IMR-90 (cell line): ENCODE measurements around the gene SETD6. TPM values are rescaled to one million over a fixed set of nuclear protein-coding genes. Genes with fewer than 3 reads are reported as not detected.

Experiments
- ATAC-seq: fragments of 200-7000 bp; cut with Tn5 transposase; 2 replicates; pipeline ENCODE4 v1.9.1; 2020; ENCODE audit warnings: low read depth, mild to moderate bottlenecking, moderate library complexity
- Bru-seq: library from RNA; stranded (reverse); fragments of 400-500 nt; gene quantifications from one replicate; lab custom pipeline; 2021; lab: Mats Ljungman, UMichigan
- BruChase-seq, 2 experiments: library from RNA; stranded (reverse); fragments of 400-500 nt; gene quantifications; one replicate each; lab custom pipeline; 2021; lab: Mats Ljungman, UMichigan
- BruUV-seq: library from RNA; stranded (reverse); fragments of 400-500 nt; replicated peaks from 2 replicates; lab custom pipeline; 2021; lab: Mats Ljungman, UMichigan
- CTCF ChIA-PET: fragments of 300-600 bp; formaldehyde crosslinking; extraction: SDS; loops from one replicate; lab custom pipeline; 2021; ENCODE audit warnings: antibody characterized with exemption; lab: Yijun Ruan, JAX
- POLR2A ChIA-PET: fragments of 300-600 bp; sonication (Branson Sonifier 250); formaldehyde crosslinking; loops from one replicate; lab custom pipeline; 2022; ENCODE audit warnings: antibody characterized with exemption; ENCODE audit not compliant: unreplicated experiment; lab: Charles Lee
- DNase-seq: peaks from one replicate; pipeline ENCODE4 v3.0.0; 2013
- H2AFZ ChIP-seq: replicated peaks from 2 replicates; pipeline ENCODE3; 2013; ENCODE audit warnings: low read length, mild to moderate bottlenecking; ENCODE audit not compliant: poor library complexity
- H2AK5ac ChIP-seq: 2 replicates; pipeline ENCODE4 v1.6.1; 2013; ENCODE audit warnings: low read depth, low read length, inconsistent platforms
- H2AK9ac ChIP-seq: replicated peaks from 2 replicates; pipeline ENCODE3; 2013; ENCODE audit warnings: mild to moderate bottlenecking, low read depth, low read length, moderate library complexity; ENCODE audit not compliant: poor library complexity
- H2BK120ac ChIP-seq: 2 replicates; pipeline ENCODE4 v1.6.1; 2013; ENCODE audit warnings: low read depth, low read length, inconsistent platforms
- H2BK15ac ChIP-seq: 3 replicates; pipeline ENCODE4 v1.6.1; 2013; ENCODE audit warnings: low read depth, low read length, inconsistent platforms
- H2BK20ac ChIP-seq: 2 replicates; pipeline ENCODE4 v1.6.1; 2013; ENCODE audit warnings: low read depth, mild to moderate bottlenecking, inconsistent platforms, low read length, moderate library complexity
- H2BK5ac ChIP-seq: 2 replicates; pipeline ENCODE4 v1.6.1; 2013; ENCODE audit warnings: mild to moderate bottlenecking, low read depth, low read length, inconsistent platforms; ENCODE audit not compliant: poor library complexity, severe bottlenecking
- H3K14ac ChIP-seq: replicated peaks from 2 replicates; pipeline ENCODE4 v1.6.1; 2013; ENCODE audit warnings: low read depth, low read length, inconsistent platforms
- H3K18ac ChIP-seq: 2 replicates; pipeline ENCODE4 v1.6.1; 2013; ENCODE audit warnings: low read depth, low read length, control low read depth
- H3K23ac ChIP-seq: 2 replicates; pipeline ENCODE4 v1.6.1; 2013; ENCODE audit warnings: low read depth, low read length, inconsistent platforms
- H3K27ac ChIP-seq: 2 replicates; pipeline ENCODE4 v1.5.1; 2013; ENCODE audit warnings: mild to moderate bottlenecking, control low read depth, low read length; ENCODE audit not compliant: insufficient read depth
- H3K27me3 ChIP-seq: 2 replicates; pipeline ENCODE4 v1.6.1; 2013; ENCODE audit warnings: low read length; ENCODE audit not compliant: control insufficient read depth, insufficient read depth
- H3K36me3 ChIP-seq: 2 replicates; pipeline ENCODE4 v1.6.1; 2013; ENCODE audit warnings: low read length, mixed read lengths; ENCODE audit not compliant: control insufficient read depth, insufficient read depth
- H3K4ac ChIP-seq: 2 replicates; pipeline ENCODE4 v1.6.1; 2013; ENCODE audit warnings: low read depth, low read length, inconsistent platforms
- H3K4me1 ChIP-seq: 2 replicates; pipeline ENCODE4 v1.6.1; 2013; ENCODE audit warnings: low read length, mixed read lengths; ENCODE audit not compliant: control insufficient read depth, insufficient read depth
- H3K4me2 ChIP-seq: 2 replicates; pipeline ENCODE4 v1.6.1; 2013; ENCODE audit warnings: low read depth, mild to moderate bottlenecking, control low read depth, low read length, moderate library complexity
- H3K4me3 ChIP-seq: 2 replicates; pipeline ENCODE4 v1.5.1; 2013; ENCODE audit warnings: low read depth, mild to moderate bottlenecking, control low read depth, low read length, moderate library complexity; ENCODE audit not compliant: insufficient read depth
- H3K56ac ChIP-seq: 2 replicates; pipeline ENCODE4 v1.6.1; 2013; ENCODE audit warnings: low read length, inconsistent platforms; ENCODE audit not compliant: insufficient read depth; ENCODE audit errors: extremely low read depth
- H3K79me1 ChIP-seq, 2 experiments: 2 replicates each; pipeline ENCODE4 v1.6.1; 2013; ENCODE audit warnings: low read length in 2 of 2, inconsistent platforms in 1 of 2, low read depth in 1 of 2
- H3K9ac ChIP-seq: 2 replicates; pipeline ENCODE4 v1.6.1; 2013; ENCODE audit warnings: low read depth, low read length, control low read depth
- H3K9me1 ChIP-seq: 2 replicates; pipeline ENCODE4 v1.6.1; 2013; ENCODE audit warnings: low read length, inconsistent platforms; ENCODE audit not compliant: insufficient read depth
- H3K9me3 ChIP-seq: 2 replicates; pipeline ENCODE4 v1.6.1; 2013; ENCODE audit warnings: low read length; ENCODE audit not compliant: control insufficient read depth, insufficient read depth
- H4K20me1 ChIP-seq: 2 replicates; pipeline ENCODE4 v1.6.1; 2013; ENCODE audit warnings: low read length, inconsistent platforms; ENCODE audit not compliant: insufficient read depth
- H4K5ac ChIP-seq: 2 replicates; pipeline ENCODE4 v1.6.1; 2013; ENCODE audit warnings: mild to moderate bottlenecking, low read depth, low read length, control low read depth
- H4K8ac ChIP-seq, 2 experiments: 2 replicates each; pipeline ENCODE4 v1.6.1; 2013; ENCODE audit warnings: low read depth in 2 of 2, low read length in 2 of 2, control low read depth in 1 of 2, inconsistent platforms in 1 of 2
- H4K91ac ChIP-seq: 2 replicates; pipeline ENCODE4 v1.6.1; 2013; ENCODE audit warnings: low read depth, low read length, inconsistent platforms; ENCODE audit not compliant: insufficient read depth
- BHLHE40 ChIP-seq: fragments of 150-350 bp; IDR thresholded peaks from 2 replicates; pipeline ENCODE4 v1.6.1; 2016; ENCODE audit warnings: mild to moderate bottlenecking, low read depth, low read length
- CEBPB ChIP-seq: IDR thresholded peaks from 2 replicates; pipeline ENCODE4 v1.6.1; 2012; ENCODE audit warnings: low read depth, low read length, improper control_type of control experiment
- CHD1 ChIP-seq: IDR thresholded peaks from 2 replicates; pipeline ENCODE4 v1.6.1; 2012; ENCODE audit warnings: low read depth, low read length, improper control_type of control experiment
- FOS ChIP-seq: fragments of 150-350 bp; IDR thresholded peaks from 2 replicates; pipeline ENCODE4 v1.6.1; 2016; ENCODE audit warnings: low read depth, low read length
- MAFK ChIP-seq: IDR thresholded peaks from 2 replicates; pipeline ENCODE4 v1.6.1; 2012; ENCODE audit warnings: low read depth, low read length, improper control_type of control experiment
- MAZ ChIP-seq: IDR thresholded peaks from 2 replicates; pipeline ENCODE4 v1.6.1; 2012; ENCODE audit warnings: low read depth, mild to moderate bottlenecking, low read length, improper control_type of control experiment, moderate library complexity, borderline replicate concordance
- MXI1 ChIP-seq: IDR thresholded peaks from 2 replicates; pipeline ENCODE4 v1.6.1; 2012; ENCODE audit warnings: low read depth, mild to moderate bottlenecking, low read length, moderate library complexity, borderline replicate concordance
- NFE2L2 ChIP-seq: fragments of 150-350 bp; IDR thresholded peaks from 2 replicates; pipeline ENCODE4 v1.6.1; 2016; ENCODE audit warnings: low read depth, mild to moderate bottlenecking, low read length
- POLR2A ChIP-seq: IDR thresholded peaks from 2 replicates; pipeline ENCODE4 v1.6.1; 2012; ENCODE audit warnings: mild to moderate bottlenecking, low read depth, low read length
- RCOR1 ChIP-seq: IDR thresholded peaks from 2 replicates; pipeline ENCODE4 v1.6.1; 2012; ENCODE audit warnings: mild to moderate bottlenecking, low read length, improper control_type of control experiment; ENCODE audit not compliant: insufficient replicate concordance
- RFX5 ChIP-seq: IDR thresholded peaks from 2 replicates; pipeline ENCODE4 v1.8.0; 2012; ENCODE audit warnings: low read depth, mild to moderate bottlenecking, low read length, moderate library complexity
- SMC3 ChIP-seq: fragments of 150-350 bp; IDR thresholded peaks from 2 replicates; pipeline ENCODE4 v1.6.1; 2016; ENCODE audit warnings: low read depth, mild to moderate bottlenecking, antibody characterized with exemption, low read length, moderate library complexity
- USF2 ChIP-seq: fragments of 150-350 bp; IDR thresholded peaks from 2 replicates; pipeline ENCODE4 v1.6.1; 2017; ENCODE audit warnings: mild to moderate bottlenecking, antibody characterized with exemption, low read length, low read depth
- WGBS, 2 experiments: methylation state at CpG; one replicate each; pipeline versions ENCODE4 v1.1.5 to v1.1.7; 2013; ENCODE audit warnings: missing lambda C conversion rate in 2 of 2; ENCODE audit not compliant: insufficient read length in 1 of 2; ENCODE audit errors: extremely low coverage in 2 of 2; 5-methylcytosine and 5-hydroxymethylcytosine counted together
- dilution Hi-C: fragments of 300-500 bp; cut with HindIII; formaldehyde crosslinking; loops from one replicate; pipeline ENCODE4 v1.14.3; 2018; ENCODE audit warnings: low sequenced_read_pairs; ENCODE audit not compliant: unreplicated experiment
- in situ Hi-C: fragments of 300-500 bp; cut with MboI; formaldehyde crosslinking; loops from 3 replicates; pipeline ENCODE4 v1.14.3; 2019; ENCODE audit warnings: low sequenced_read_pairs, inconsistent platforms, mixed read lengths
- intact Hi-C: fragments of 100-400 bp; cut with micrococcal nuclease; formaldehyde crosslinking; loops from 2 replicates; pipeline ENCODE4 v1.10.0; 2022
- long read RNA-seq: library from polyadenylated mRNA; unstranded; transcript quantifications from one replicate; pipeline ENCODE4 v2.0.0, GENCODE V29; 2021; ENCODE audit not compliant: unreplicated experiment
- polyA plus RNA-seq, 3 experiments: library from polyadenylated mRNA; depleted of rRNA; stranded (reverse); fragments of >200 nt; gene quantifications; 2 replicates each; pipeline ENCODE4 v1.2.3, GENCODE V29; 2012; ENCODE audit warnings: low replicate concordance in 1 of 3
- total RNA-seq: library from RNA; depleted of rRNA; stranded (reverse); fragments of >200 nt; gene quantifications from 2 replicates; pipeline ENCODE4 v1.2.3, GENCODE V29; 2012; rRNA removed

Gene SETD6
- 3.2 and 3.3 TPM in 2 replicates for total RNA-seq
- polyA plus RNA-seq (2012; rRNA removed) = 5.2 and 6.4 TPM in 2 replicates
- 5.8 and 11.1 TPM in 2 replicates for polyA plus RNA-seq (2012; cell fraction: cytosol; rRNA removed)
- polyA plus RNA-seq (2012; cell fraction: nucleus; rRNA removed; ENCODE audit: low replicate concordance) = 29.2 and 50.2 TPM in 2 replicates
- percentile 53 among the genes with signal in this experiment for Bru-seq, nascent RNA
- percentile 57 among the genes with signal in this experiment for BruChase-seq, experiment 1, labeled RNA remaining after a 6-hour chase
- percentile 67 among the genes with signal in this experiment for BruChase-seq, experiment 2, labeled RNA remaining after a 2-hour chase
- long read RNA-seq, partial matches to known transcripts = 1 of 9 reads
- long read RNA-seq, other reads (novel, unspliced or antisense) = 5 of 9 reads

DNA sequence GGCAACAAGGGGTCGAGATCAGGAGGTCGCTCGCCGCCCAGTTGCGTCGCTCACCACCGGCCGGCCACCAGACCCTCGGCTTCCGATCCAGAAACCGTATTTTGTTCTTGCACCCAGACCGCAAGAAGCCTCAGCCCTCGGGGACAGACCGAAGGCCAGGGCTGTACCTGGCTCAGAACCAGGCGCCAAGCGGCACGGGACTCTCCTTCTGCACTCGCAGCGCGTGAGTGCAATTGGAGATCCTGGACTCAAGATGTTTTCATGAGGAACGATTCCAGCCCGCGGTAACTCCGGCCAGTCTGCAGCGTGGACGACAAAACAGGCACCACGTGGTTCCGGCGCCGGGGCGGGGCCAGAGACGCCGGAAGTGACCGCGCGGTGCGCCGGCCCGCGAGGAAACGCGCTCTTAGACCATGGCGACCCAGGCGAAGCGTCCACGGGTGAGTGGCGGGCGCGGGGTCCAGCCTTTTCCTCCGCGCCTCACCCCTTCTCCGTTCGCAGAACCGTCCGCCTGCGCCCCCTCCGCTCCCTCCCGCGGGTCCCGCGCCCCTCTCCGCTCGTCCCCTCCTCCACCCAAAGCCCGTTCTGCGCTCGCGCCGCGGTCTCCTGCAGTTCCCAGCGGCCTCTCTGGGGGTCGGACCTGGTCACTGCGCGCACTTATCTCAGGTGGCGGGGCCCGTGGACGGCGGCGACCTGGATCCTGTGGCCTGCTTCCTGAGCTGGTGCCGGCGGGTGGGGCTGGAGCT is at the start of gene SETD6:
SETD6 (plus strand) TSS at position 393 of the 746 bp plus-strand sequence; CDS start at position 414, 21 bp downstream.
- H3K4me2 ChIP-seq = peak within 1 kb of the TSS; percentile 97
- H3K27ac ChIP-seq = peak within 1 kb of the TSS; percentile 61
- 0 out of 2 replicates have a peak within 1 kb of the TSS, but pooled peaks have one; percentile 35 for H2AK5ac ChIP-seq
- H3K9me3 ChIP-seq = no peaks in the 10 kb centered on the region
- no peak within 1 kb of the TSS for H2BK15ac ChIP-seq
- no peak within 1 kb of the TSS for H4K91ac ChIP-seq
- H2BK120ac ChIP-seq = no peak within 1 kb of the TSS
- H2BK20ac ChIP-seq = no peak within 1 kb of the TSS
- H3K9ac ChIP-seq = peak within 1 kb of the TSS; percentile 78
- H2AK9ac ChIP-seq = peak within 1 kb of the TSS; percentile 83
- DNase-seq (peak; percentile 84), ATAC-seq (peak; percentile 86)
- ChIA-PET POLR2A (interaction anchor here (0.6 kb wide), 2 partner anchors 13 to 629 kb away, joined by 3 to 6 read pairs; no protein-coding TSS in a partner anchor), CTCF (no interaction called here)
- no TSS peak for BruUV-seq
- H2BK5ac ChIP-seq = no peak within 1 kb of the TSS
- peak within 1 kb of the TSS; percentile 93 for H2AFZ ChIP-seq
- in situ Hi-C loops = no loop called here
- H3K27me3 ChIP-seq = no peaks in the 10 kb centered on the region
- 5% methylated on average over 35 of the region's 80 CpGs; no CpG with 5 or more reads in 1 of the 2 experiments for WGBS, 2 experiments
- H3K18ac ChIP-seq = no peak within 1 kb of the TSS
- H4K8ac ChIP-seq = peak within 1 kb of the TSS; percentile 75 to 92; a peak in 3 of 4 replicates
- peak within 1 kb of the TSS; percentile 81 for H3K4me3 ChIP-seq
- H3K56ac ChIP-seq = 0 out of 2 replicates have a peak within 1 kb of the TSS, but pooled peaks have one; percentile 7
- H3K36me3 ChIP-seq = peaks cover 25% of the 10 kb centered on the region
- peak within 1 kb of the TSS; percentile 41; the same call in 1 of the 2 replicates for H3K23ac ChIP-seq
- H3K4ac ChIP-seq = peak within 1 kb of the TSS; percentile 53; the same call in 1 of the 2 replicates
- peaks cover 11% of the 10 kb centered on the region; the same call in 1 of the 2 replicates for H4K20me1 ChIP-seq
- H4K5ac ChIP-seq = peak within 1 kb of the TSS; percentile 56
- no peaks in the 10 kb centered on the region; the same call in 1 of the 2 replicates for H3K9me1 ChIP-seq
- peak within 1 kb of the TSS; percentile 63 for H3K14ac ChIP-seq
- H3K79me1 ChIP-seq = peaks cover 11 to 16% of the 10 kb centered on the region in 2 experiments; a peak in 3 of 4 replicates
- dilution Hi-C loops = no loop called here
- intact Hi-C loops = no loop called here
- 0 out of 2 replicates have a peak, but pooled peaks cover 2% of the 10 kb centered on the region for H3K4me1 ChIP-seq
- TF ChIP-seq FOS (no peak), NFE2L2 (no peak), SMC3 (no peak), MAFK (no peak), RCOR1 (no peak), BHLHE40 (peak; percentile 76), USF2 (peak; percentile 90), CEBPB (no peak), POLR2A (0 out of 2 replicates have a peak, but pooled peaks have one; percentile 31), MAZ (peak; percentile 20; the same call in 1 of the 2 replicates), RFX5 (no peak), MXI1 (peak; percentile 97; the same call in 1 of the 2 replicates), CHD1 (no peak)
